HEK293T (cell line): ENCODE data around the gene DHX16.

Experiments used
- CTCF ChIA-PET: fragments of 350-600 bp; formaldehyde crosslinking; extraction: SDS; loops from one replicate; lab custom pipeline; 2021; ENCODE audit warnings: antibody characterized with exemption, inconsistent platforms; lab: Yijun Ruan, JAX
- POLR2A ChIA-PET: fragments of 350-600 bp; formaldehyde crosslinking; extraction: SDS; loops from one replicate; lab custom pipeline; 2020; ENCODE audit warnings: antibody characterized with exemption, inconsistent platforms; lab: Yijun Ruan, JAX
- DNase-seq: peaks from one replicate; pipeline ENCODE4 v3.0.0; 2012; ENCODE audit warnings: mixed read lengths; ENCODE audit errors: extremely low spot score
- ARNT ChIP-seq: fragments of 450-650 bp; IDR thresholded peaks from 2 replicates; pipeline ENCODE4 v1.6.1; 2017; ENCODE audit warnings: mild to moderate bottlenecking
- BHLHE40 ChIP-seq: fragments of 450-650 bp; IDR thresholded peaks from 2 replicates; pipeline ENCODE4 v1.6.1; 2016; ENCODE audit warnings: mild to moderate bottlenecking, moderate library complexity, borderline replicate concordance
- CTBP1 ChIP-seq: fragments of 450-650 bp; IDR thresholded peaks from 2 replicates; pipeline ENCODE4 v1.6.1; 2016; ENCODE audit warnings: borderline replicate concordance
- ELF4 ChIP-seq: fragments of 450-650 bp; IDR thresholded peaks from 2 replicates; pipeline ENCODE4 v1.6.1; 2017; ENCODE audit warnings: antibody characterized with exemption
- FOXA1 ChIP-seq: fragments of 450-650 bp; IDR thresholded peaks from 2 replicates; pipeline ENCODE4 v1.6.1; 2016; ENCODE audit warnings: mild to moderate bottlenecking
- FOXK2 ChIP-seq: fragments of 450-650 bp; IDR thresholded peaks from 2 replicates; pipeline ENCODE4 v1.6.1; 2016; ENCODE audit warnings: mild to moderate bottlenecking
- FOXM1 ChIP-seq: fragments of 450-650 bp; IDR thresholded peaks from 2 replicates; pipeline ENCODE4 v1.6.1; 2017; ENCODE audit warnings: mild to moderate bottlenecking, borderline replicate concordance
- HDGF ChIP-seq: fragments of 450-650 bp; IDR thresholded peaks from 2 replicates; pipeline ENCODE4 v1.6.1; 2017; ENCODE audit warnings: antibody characterized with exemption, borderline replicate concordance
- L3MBTL2 ChIP-seq: fragments of 450-650 bp; conservative IDR thresholded peaks from 2 replicates; pipeline ENCODE4 v1.6.1; 2016; ENCODE audit warnings: mild to moderate bottlenecking
- LEF1 ChIP-seq: fragments of 450-650 bp; IDR thresholded peaks from 2 replicates; pipeline ENCODE4 v1.6.1; 2017; ENCODE audit warnings: mild to moderate bottlenecking, borderline replicate concordance
- NFRKB ChIP-seq: fragments of 450-650 bp; IDR thresholded peaks from 2 replicates; pipeline ENCODE4 v1.6.1; 2016; ENCODE audit warnings: mild to moderate bottlenecking, moderate library complexity
- SP1 ChIP-seq: fragments of 450-650 bp; IDR thresholded peaks from 2 replicates; pipeline ENCODE4 v1.6.1; 2017
- SUZ12 ChIP-seq: fragments of 450-650 bp; IDR thresholded peaks from 2 replicates; pipeline ENCODE4 v1.6.1; 2016; ENCODE audit warnings: mild to moderate bottlenecking
- TARDBP ChIP-seq: fragments of 450-650 bp; IDR thresholded peaks from 2 replicates; pipeline ENCODE4 v1.6.1; 2016
- ZNF384 ChIP-seq: fragments of 450-650 bp; IDR thresholded peaks from 2 replicates; pipeline ENCODE4 v1.6.1; 2016
- TF ChIP-seq, protein P1 (sequence below): fragments of 450-650 bp; IDR thresholded peaks from 2 replicates; pipeline ENCODE4 v1.6.1; 2016

The DHX16 gene

DNA sequence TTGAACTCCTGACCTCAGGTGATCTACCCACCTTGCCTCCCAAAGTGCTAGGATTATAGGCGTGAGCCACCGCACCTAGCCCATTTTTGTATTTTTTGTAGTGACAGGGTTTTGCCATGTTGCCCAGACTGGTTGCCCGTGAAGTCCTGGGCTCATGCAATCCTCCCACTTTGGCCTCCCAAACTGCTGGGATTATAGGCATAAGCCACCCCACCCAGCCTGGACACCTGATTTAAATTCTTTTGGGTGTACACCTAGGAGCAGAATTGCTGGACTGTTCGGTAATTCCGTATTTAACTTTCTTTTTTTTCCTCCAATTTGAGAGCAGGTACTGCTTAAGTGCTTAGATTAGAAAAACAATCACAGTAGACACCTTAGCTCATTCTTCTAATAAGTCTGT is 23.6 kb upstream of the DHX16 start:
- ChIA-PET CTCF (no interaction called here), POLR2A (interaction anchor here (0.9 to 3.9 kb wide), 2 partner anchors 10 to 21 kb away, joined by 3 to 25 read pairs; partner anchors contain the start of gene MDC1)
- no peak for DNase-seq
- TF ChIP-seq CTBP1 (no peak), SUZ12 (no peak), FOXA1 (no peak), ARNT (no peak), TARDBP (no peak), FOXK2 (no peak), ELF4 (no peak), LEF1 (no peak), L3MBTL2 (no peak), FOXM1 (no peak), SP1 (no peak), NFRKB (no peak), BHLHE40 (no peak), ZNF384 (no peak), HDGF (no peak)
- TF ChIP-seq, protein P1, sequence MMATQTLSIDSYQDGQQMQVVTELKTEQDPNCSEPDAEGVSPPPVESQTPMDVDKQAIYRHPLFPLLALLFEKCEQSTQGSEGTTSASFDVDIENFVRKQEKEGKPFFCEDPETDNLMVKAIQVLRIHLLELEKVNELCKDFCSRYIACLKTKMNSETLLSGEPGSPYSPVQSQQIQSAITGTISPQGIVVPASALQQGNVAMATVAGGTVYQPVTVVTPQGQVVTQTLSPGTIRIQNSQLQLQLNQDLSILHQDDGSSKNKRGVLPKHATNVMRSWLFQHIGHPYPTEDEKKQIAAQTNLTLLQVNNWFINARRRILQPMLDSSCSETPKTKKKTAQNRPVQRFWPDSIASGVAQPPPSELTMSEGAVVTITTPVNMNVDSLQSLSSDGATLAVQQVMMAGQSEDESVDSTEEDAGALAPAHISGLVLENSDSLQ: no peak

DNA sequence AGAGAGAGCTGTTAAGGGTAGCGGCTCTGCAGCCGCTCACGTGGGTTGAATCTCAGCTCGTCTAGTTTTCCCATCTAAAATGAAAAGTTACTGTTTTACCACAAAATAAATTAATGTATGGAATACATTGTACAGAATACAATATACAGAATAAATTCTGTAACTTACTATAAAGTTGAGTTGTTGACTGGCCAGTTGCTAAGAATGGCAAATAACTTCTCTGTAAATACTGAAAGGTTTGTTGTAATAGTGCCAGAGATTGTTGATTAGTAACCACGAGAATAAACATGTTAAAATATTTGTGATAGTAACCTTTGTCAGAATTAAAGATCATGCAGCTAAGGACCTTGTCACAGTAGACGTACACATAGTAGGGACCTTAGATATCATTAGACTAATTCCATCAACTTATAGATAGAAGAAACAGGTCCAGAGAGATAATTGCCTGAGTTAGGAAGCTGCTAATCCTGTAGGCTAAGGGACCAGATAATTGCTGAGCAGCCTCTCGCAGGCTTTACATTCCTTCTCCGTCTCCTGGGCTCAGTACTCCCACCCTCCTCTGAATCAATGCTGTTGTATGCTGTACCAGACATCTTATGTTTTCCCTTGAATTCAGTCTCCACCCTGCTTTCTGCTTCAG is 18.5 kb upstream of the DHX16 start:
- no peak for TF ChIP-seq ELF4
- no peak for TF ChIP-seq FOXK2
- TF ChIP-seq BHLHE40: no peak
- no peak for TF ChIP-seq NFRKB
- TF ChIP-seq L3MBTL2: no peak
- no peak for TF ChIP-seq TARDBP
- TF ChIP-seq ARNT: no peak
- TF ChIP-seq LEF1: no peak
- no peak for TF ChIP-seq HDGF
- no peak for TF ChIP-seq SUZ12
- no peak for TF ChIP-seq ZNF384
- TF ChIP-seq, protein P1: no peak
- no peak for TF ChIP-seq CTBP1
- no peak for TF ChIP-seq FOXM1
- no peak for DNase-seq
- CTCF ChIA-PET: interaction anchor here (1.4 to 2.1 kb wide), 3 partner anchors 12 to 40 kb away, joined by 4 to 7 read pairs (median 5); no protein-coding TSS in a partner anchor
- POLR2A ChIA-PET: interaction anchor here (0.7 to 6.3 kb wide), 13 partner anchors 10 to 76 kb away, joined by 3 to 101 read pairs (median 5); partner anchors contain the start of genes DHX16 and MDC1

DNA sequence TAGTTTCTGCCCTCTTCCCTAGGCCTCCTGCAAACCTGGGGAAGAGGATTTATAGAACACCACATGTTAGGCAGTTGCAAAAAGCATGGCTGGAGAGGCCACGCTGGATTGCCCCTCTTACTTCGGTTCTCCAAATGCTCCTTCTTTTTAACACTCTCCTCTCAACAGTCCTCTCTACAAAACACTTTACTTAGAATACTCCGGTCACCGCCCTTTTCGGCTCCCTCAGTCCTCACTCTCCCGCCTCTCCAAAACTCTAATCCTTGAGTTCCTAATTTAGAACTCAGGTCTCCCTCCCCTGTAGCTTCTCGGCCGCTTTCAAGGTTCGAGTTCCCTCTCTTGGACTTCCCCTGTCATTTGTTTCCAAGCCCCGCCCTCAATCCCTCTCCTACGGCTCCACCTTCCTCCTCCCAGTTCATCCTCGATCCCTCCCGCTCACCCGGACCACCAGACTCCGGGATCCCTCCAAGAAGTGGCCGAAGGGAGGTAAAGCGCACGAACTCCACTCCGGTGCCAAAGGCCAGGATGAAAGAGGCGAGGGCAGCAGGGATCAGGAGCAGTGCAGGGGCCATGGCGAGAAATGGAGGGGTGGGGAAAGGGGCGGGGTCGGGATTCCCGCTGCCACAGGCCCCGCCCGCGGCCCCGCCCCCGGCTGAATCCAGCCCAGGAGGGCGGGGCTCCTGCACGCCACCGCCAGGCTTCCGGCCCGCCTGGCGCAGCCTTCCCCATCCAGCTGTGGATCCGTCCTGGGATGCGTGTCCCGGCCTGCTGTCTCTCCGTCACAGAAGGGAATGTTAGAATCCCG is 17.8 kb upstream of the DHX16 start, which contains the start of gene NRM:
NRM (minus strand) TSS at position 582 of the 805 bp plus-strand sequence; CDS start at position 572, 10 bp downstream.
- peak; percentile 94 for DNase-seq
- CTCF ChIA-PET: interaction anchor here (0.6 to 1.4 kb wide), 3 partner anchors 7 to 76 kb away, joined by 3 to 5 read pairs (median 4); no protein-coding TSS in a partner anchor
- TF ChIP-seq FOXK2: no peak
- TF ChIP-seq, protein P1: peak; percentile 58
- peak; percentile 75 for TF ChIP-seq L3MBTL2
- POLR2A ChIA-PET: interaction anchor here (0.7 to 6.3 kb wide), 12 partner anchors 9 to 75 kb away, joined by 3 to 101 read pairs (median 6); partner anchors contain the start of genes DHX16 and MDC1

DNA sequence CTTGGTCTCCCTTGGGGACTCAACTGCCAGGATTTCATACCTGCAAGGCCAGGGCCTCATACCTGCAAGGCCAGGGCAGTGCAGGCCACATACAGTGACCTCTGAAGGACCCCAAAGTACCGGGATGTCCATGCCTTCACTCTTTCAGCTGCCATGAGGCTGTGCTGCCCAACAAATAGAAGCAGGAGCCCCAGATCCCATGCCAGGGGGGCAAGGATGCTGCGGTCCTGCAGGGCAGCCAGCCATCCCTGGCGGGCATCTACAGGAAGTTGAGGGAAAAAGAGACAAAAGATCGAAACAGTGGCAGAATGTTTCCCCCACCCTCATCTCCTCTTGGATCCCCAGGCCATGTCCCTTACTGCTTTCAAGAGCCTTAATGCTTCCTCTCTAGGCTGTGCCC is 17.2 kb upstream of the DHX16 start:
- ChIA-PET CTCF (interaction anchor here (0.6 to 1.2 kb wide), 2 partner anchors 8 to 75 kb away, joined by 3 to 5 read pairs; no protein-coding TSS in a partner anchor), POLR2A (interaction anchor here (1.1 to 6.3 kb wide), 9 partner anchors 11 to 74 kb away, joined by 3 to 101 read pairs (median 9); partner anchors contain the start of genes DHX16 and MDC1)
- TF ChIP-seq LEF1 (no peak), ZNF384 (no peak)
- no peak for DNase-seq

DNA sequence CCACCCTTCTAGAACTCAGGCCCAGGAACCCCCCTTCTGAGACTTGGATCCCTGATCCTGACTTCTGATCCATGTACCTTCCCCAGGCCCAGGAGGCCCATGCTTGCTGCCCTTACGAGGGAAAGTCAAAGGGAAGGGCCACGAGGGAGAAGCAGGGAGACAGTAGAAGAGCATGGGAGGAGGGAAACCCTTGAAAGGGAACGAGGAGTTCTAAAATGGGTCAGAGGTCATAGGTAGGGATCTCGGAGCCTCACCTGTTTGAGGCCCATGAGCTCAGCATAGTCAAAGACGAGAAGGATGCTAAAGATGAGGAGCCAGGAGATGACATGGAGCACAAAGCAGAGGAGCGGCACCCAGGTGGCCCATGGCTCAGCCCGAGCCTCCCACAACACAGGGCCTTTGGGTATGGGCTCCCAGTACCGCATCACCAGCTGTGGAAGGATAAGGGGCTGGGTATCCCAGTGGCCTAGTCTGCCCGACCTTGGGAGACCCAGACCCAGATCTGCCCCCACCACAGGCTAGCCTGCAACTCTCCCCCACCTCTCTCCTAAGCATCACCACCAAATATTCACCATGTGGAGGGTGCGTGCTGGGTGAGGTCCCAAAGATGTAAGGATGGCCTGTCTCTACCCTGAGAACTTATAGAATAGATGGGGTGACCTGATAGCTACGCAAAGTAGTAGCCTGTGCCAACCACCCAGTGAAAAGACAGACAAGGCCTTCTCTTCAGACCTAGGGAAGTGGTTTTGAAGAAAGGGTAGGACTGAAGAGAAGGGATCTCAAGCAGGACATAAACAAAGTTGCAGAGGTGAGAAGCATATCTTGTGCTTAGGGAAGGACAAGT is 16.4 kb upstream of the DHX16 start:
- ChIA-PET CTCF (interaction anchor here (1.2 to 1.9 kb wide), 2 partner anchors 9 to 10 kb away, joined by 3 to 6 read pairs; no protein-coding TSS in a partner anchor), POLR2A (interaction anchor here (1.4 to 6.3 kb wide), 3 partner anchors 15 to 33 kb away, joined by 4 to 101 read pairs (median 57); partner anchors contain the start of gene MDC1)
- TF ChIP-seq ELF4 (no peak), HDGF (no peak), L3MBTL2 (no peak), FOXK2 (no peak)
- no peak for DNase-seq
